KMS-11 (cell line): ENCODE data around the gene FAF1.

Source experiments
- H2AFZ ChIP-seq: fragments of 200-600 bp; sonication (generic); 2 replicates; pipeline ENCODE4 v1.6.1; 2016; ENCODE audit warnings: antibody characterized with exemption, mixed run types, low read depth
- H3K27ac ChIP-seq: fragments of 200-600 bp; sonication (generic); 2 replicates; pipeline ENCODE4 v1.6.1; 2016; ENCODE audit warnings: mild to moderate bottlenecking, mixed run types
- H3K27me3 ChIP-seq: fragments of 200-600 bp; sonication (generic); 2 replicates; pipeline ENCODE4 v1.6.1; 2017; ENCODE audit warnings: mild to moderate bottlenecking, low read depth, mixed run types, moderate library complexity; ENCODE audit not compliant: insufficient read depth
- H3K36me3 ChIP-seq: fragments of 200-600 bp; sonication (generic); 2 replicates; pipeline ENCODE4 v1.6.1; 2017; ENCODE audit warnings: mild to moderate bottlenecking, mixed run types; ENCODE audit not compliant: insufficient read depth
- H3K4me1 ChIP-seq: fragments of 200-600 bp; sonication (generic); 2 replicates; pipeline ENCODE4 v1.6.1; 2016; ENCODE audit warnings: mild to moderate bottlenecking, low read depth, mixed run types; ENCODE audit not compliant: poor library complexity, severe bottlenecking
- H3K4me2 ChIP-seq: fragments of 200-600 bp; sonication (generic); 2 replicates; pipeline ENCODE4 v1.7.0; 2016; ENCODE audit warnings: mild to moderate bottlenecking, mixed run types
- H3K4me3 ChIP-seq: fragments of 200-600 bp; sonication (generic); IDR thresholded peaks from 2 replicates; pipeline ENCODE4 v1.6.1; 2017; ENCODE audit warnings: low read depth, low read length, mixed read lengths; ENCODE audit not compliant: insufficient read depth
- H3K79me2 ChIP-seq: fragments of 200-600 bp; sonication (generic); 2 replicates; pipeline ENCODE4 v1.6.1; 2016; ENCODE audit warnings: low read depth, mixed run types; ENCODE audit not compliant: insufficient read depth
- H3K9ac ChIP-seq: fragments of 200-600 bp; sonication (generic); 2 replicates; pipeline ENCODE4 v1.6.1; 2016; ENCODE audit warnings: mild to moderate bottlenecking, mixed run types
- H4K20me1 ChIP-seq: fragments of 200-600 bp; sonication (generic); 2 replicates; pipeline ENCODE4 v1.6.1; 2016; ENCODE audit warnings: mild to moderate bottlenecking, mixed run types; ENCODE audit not compliant: insufficient read depth
- CTCF ChIP-seq: fragments of 200-600 bp; sonication (generic); conservative IDR thresholded peaks from 2 replicates; pipeline ENCODE4 v1.6.1; 2017; ENCODE audit warnings: low read depth, mild to moderate bottlenecking, antibody characterized with exemption, low read length, moderate library complexity, mixed read lengths

Gene FAF1

GRCh38 chr1:50974618-50974935, 14.5 kb upstream of the FAF1 start:
- peak overlapping the region; percentile 99 for H3K27ac ChIP-seq
- no peak for TF ChIP-seq CTCF
- H3K79me2 ChIP-seq: peaks cover 86% of the 10 kb centered on the region
- H3K27me3 ChIP-seq: no peaks in the 10 kb centered on the region
- peak overlapping the region; percentile 98 for H3K9ac ChIP-seq
- H3K4me2 ChIP-seq: peak overlapping the region; percentile 72
- no peaks in the 10 kb centered on the region for H3K4me1 ChIP-seq
- H2AFZ ChIP-seq: no peak overlapping the region
- H3K36me3 ChIP-seq: peaks cover 10% of the 10 kb centered on the region; the same call in 1 of the 2 replicates
- peak overlapping the region; percentile 67 for H3K4me3 ChIP-seq
- no peaks in the 10 kb centered on the region for H4K20me1 ChIP-seq

- Histone ChIP-seq H3K27me3 (no peaks in the 10 kb centered on the region), H3K9ac (peak overlapping the region; percentile 98), H3K4me2 (peak overlapping the region; percentile 72), H3K4me1 (no peaks in the 10 kb centered on the region), H2AFZ (no peak overlapping the region), H3K36me3 (peaks cover 10% of the 10 kb centered on the region; the same call in 1 of the 2 replicates), H4K20me1 (no peaks in the 10 kb centered on the region), H3K4me3 (peak overlapping the region; percentile 67), H3K79me2 (peaks cover 86% of the 10 kb centered on the region), H3K27ac (peak overlapping the region; percentile 99)
- no peak for TF ChIP-seq CTCF
Measured at GRCh38 chr1:50973875-50974617, 14.0 kb upstream of the FAF1 start.

- Histone ChIP-seq H3K4me2 (peak overlapping the region; percentile 72), H3K27me3 (no peaks in the 10 kb centered on the region), H3K9ac (peak overlapping the region; percentile 98), H2AFZ (no peak overlapping the region), H3K4me1 (no peaks in the 10 kb centered on the region), H3K27ac (peak overlapping the region; percentile 99), H3K79me2 (peaks cover 86% of the 10 kb centered on the region), H3K4me3 (no peak overlapping the region), H3K36me3 (peaks cover 10% of the 10 kb centered on the region; the same call in 1 of the 2 replicates), H4K20me1 (no peaks in the 10 kb centered on the region)
- no peak for TF ChIP-seq CTCF
Measured at GRCh38 chr1:50973255-50973654, 13.2 kb upstream of the FAF1 start.

GRCh38 chr1:50972766-50973165, 12.7 kb upstream of the FAF1 start:
- H3K4me2 ChIP-seq: peak overlapping the region; percentile 72
- peak overlapping the region; percentile 98 for H3K9ac ChIP-seq
- no peak for TF ChIP-seq CTCF
- H3K36me3 ChIP-seq: peaks cover 10% of the 10 kb centered on the region; the same call in 1 of the 2 replicates
- H4K20me1 ChIP-seq: no peaks in the 10 kb centered on the region
- H3K79me2 ChIP-seq: peaks cover 87% of the 10 kb centered on the region
- peak overlapping the region; percentile 99 for H3K27ac ChIP-seq
- H3K27me3 ChIP-seq: no peaks in the 10 kb centered on the region
- no peak overlapping the region for H2AFZ ChIP-seq
- H3K4me1 ChIP-seq: no peaks in the 10 kb centered on the region
- no peak overlapping the region for H3K4me3 ChIP-seq
